DMS153 treated with DMSO at 0.1 percent for 48 hours (cell line): ENCODE data around the gene LEFTY1.
A peak's percentile ranks its signal among the peaks of the same experiment; 100 is the strongest.
"Not testable (repeated sequence)": the region's sequence is repeated elsewhere in the genome, so short reads cannot be mapped to it uniquely, and the experiment has no call there.

Experiments
- DNase-seq: peaks from one replicate; lab custom pipeline; 2025; ENCODE audit not compliant: unreplicated experiment; lab: John Stamatoyannopoulos, UW

LEFTY1 gene

GRCh38 chr1:225851805-225852204 lies 37.1 kb downstream of the LEFTY1 start:
- DNase-seq: no peak

- DNase-seq: no peak
These were observed 38.6 kb downstream of the LEFTY1 start for GRCh38 chr1:225850370-225850769.

- DNase-seq: no peak
These were observed 39.0 kb downstream of the LEFTY1 start for GRCh38 chr1:225849925-225850324.

- peak; percentile 69 for DNase-seq
These were observed 40.7 kb downstream of the LEFTY1 start for GRCh38 chr1:225848030-225848955.

- peak; percentile 92 for DNase-seq
These were observed 41.3 kb downstream of the LEFTY1 start for GRCh38 chr1:225847610-225848009.

- no peak for DNase-seq
These were observed 42.3 kb downstream of the LEFTY1 start for GRCh38 chr1:225846331-225847310.

- DNase-seq: no peak
These were observed 43.2 kb downstream of the LEFTY1 start for GRCh38 chr1:225845571-225846259.

- no peak for DNase-seq
These were observed 43.8 kb downstream of the LEFTY1 start for GRCh38 chr1:225845097-225845496.

GRCh38 chr1:225844236-225845061 lies 44.5 kb downstream of the LEFTY1 start:
- no peak for DNase-seq

- no peak for DNase-seq
These were observed 45.5 kb downstream of the LEFTY1 start for GRCh38 chr1:225843426-225843795.

- no peak for DNase-seq
These were observed 46.0 kb downstream of the LEFTY1 start for GRCh38 chr1:225842788-225843425.

- DNase-seq: no peak
These were observed 46.9 kb downstream of the LEFTY1 start for GRCh38 chr1:225842074-225842473.

GRCh38 chr1:225840713-225841112 lies 48.2 kb downstream of the LEFTY1 start:
- no peak for DNase-seq

GRCh38 chr1:225840223-225840610 lies 48.7 kb downstream of the LEFTY1 start:
- no peak for DNase-seq

GRCh38 chr1:225838793-225839192 lies 50.2 kb downstream of the LEFTY1 start:
- DNase-seq: no peak

- not testable (repeated sequence) for DNase-seq
These were observed 52.6 kb downstream of the LEFTY1 start for GRCh38 chr1:225836296-225836695.
